ENCODE data around the gene SLC16A3. TPM values are rescaled to one million over a fixed set of nuclear protein-coding genes. Genes with fewer than 3 reads are reported as not detected.
A peak's percentile ranks its signal among the peaks of the same experiment; 100 is the strongest.

Gene SLC16A3
- total and polyA plus RNA-seq, 8 donors, result 4.9 to 87.9 (median 37.7) TPM

DNA sequence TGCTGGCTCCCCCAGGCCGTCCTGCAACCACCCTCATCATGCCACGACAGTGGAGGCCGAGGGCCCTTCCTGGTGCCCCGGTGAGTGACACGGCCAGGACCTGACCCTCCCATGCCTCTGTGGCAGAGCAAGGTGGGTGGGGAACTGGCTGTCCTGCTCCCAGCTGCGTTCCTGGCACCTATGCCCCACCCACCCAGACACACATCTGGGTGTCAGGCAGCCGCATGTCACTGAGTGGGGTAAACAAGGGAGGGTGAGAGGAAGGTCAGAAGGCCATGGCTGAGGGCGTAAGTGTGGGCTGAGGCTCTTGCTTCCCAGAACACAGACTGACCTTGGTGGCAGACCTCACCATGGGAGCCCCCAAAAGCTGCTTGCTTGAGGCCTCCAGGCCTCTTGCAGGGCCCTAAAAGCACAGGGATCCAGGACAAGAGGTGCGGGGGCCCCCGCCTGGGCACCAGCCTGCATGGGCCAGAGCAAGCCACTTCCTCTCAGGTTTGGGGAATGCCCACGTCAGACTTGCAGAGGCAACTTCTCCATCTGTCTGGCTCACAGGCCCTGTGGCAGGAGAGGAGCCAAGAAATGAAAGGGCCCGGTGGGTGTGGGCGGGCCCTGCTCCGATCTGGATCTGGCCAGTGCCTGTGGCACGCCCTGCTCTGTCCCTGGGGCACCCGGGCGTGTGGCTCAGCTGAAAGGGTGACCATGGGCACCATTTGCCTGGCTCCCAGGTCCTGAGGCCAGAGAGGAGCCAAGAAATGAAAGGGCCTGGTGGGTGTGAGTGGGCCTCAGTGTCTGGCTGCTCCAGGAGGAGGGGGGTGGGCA lies 12.3 kb upstream of the SLC16A3 start:
- Histone ChIP-seq H3K27ac (peak overlapping the region; percentile 31 to 94 (median 82)), H3K36me3 (no peaks in the 10 kb centered on the region), H3K27me3 (no peaks in the 10 kb centered on the region), H3K4me3 (no peak overlapping the region), H3K9me3 (no peaks in the 10 kb centered on the region), H3K4me1 (peaks cover 42 to 57% (median 47%) of the 10 kb centered on the region in 4 donors)
- peak in 2 of 3 donors; percentile 16 to 50 for TF ChIP-seq POLR2AphosphoS5 (IDR thresholded peaks at IDR 0.05)
- TF ChIP-seq POLR2A (IDR thresholded peaks at IDR 0.05), result no peak
- no peak for TF ChIP-seq EP300 (IDR thresholded peaks at IDR 0.05)
- WGBS, 5 donors, result 19 to 45% (median 22%) methylated on average over 5 to 17 of the region's 17 CpGs
- DNase-seq, result peak; percentile 85 to 89
- intact Hi-C loops (cut with DNase I; ENCODE audit: low total_unique reads), result no loop called here

DNA sequence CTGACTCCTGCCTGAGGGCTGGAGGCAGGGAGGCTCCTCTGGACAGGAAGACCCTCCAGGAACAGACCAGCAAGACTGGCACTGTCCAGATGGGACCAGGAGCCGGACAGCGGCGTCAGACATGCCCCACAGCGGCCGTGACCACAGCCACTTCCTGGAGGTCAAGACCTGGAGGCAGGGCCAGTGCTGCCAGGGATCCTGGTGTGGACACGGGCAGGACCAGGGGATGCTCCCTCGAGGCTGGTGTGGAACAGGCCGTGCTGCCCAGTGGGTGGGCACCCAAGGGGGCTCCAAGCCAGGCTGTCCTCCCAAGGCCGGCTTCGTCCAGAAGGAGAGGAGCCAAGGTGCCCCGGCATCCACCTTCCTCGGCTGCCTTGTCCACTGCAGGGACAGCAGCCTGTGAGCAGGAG lies 11.7 kb upstream of the SLC16A3 start:
- 70 to 78% (median 73%) methylated on average over 8 to 12 of the region's 12 CpGs; no CpG with 5 or more reads in 1 of the 5 donors for WGBS, 5 donors
- H3K9me3 ChIP-seq, result no peaks in the 10 kb centered on the region
- peaks cover 36 to 51% (median 41%) of the 10 kb centered on the region in 4 donors for H3K4me1 ChIP-seq
- H3K36me3 ChIP-seq, result no peaks in the 10 kb centered on the region
- TF ChIP-seq EP300 (IDR thresholded peaks at IDR 0.05) (no peak), POLR2AphosphoS5 (IDR thresholded peaks at IDR 0.05) (no peak), POLR2A (IDR thresholded peaks at IDR 0.05) (no peak)
- TF ChIP-seq, protein P1, sequence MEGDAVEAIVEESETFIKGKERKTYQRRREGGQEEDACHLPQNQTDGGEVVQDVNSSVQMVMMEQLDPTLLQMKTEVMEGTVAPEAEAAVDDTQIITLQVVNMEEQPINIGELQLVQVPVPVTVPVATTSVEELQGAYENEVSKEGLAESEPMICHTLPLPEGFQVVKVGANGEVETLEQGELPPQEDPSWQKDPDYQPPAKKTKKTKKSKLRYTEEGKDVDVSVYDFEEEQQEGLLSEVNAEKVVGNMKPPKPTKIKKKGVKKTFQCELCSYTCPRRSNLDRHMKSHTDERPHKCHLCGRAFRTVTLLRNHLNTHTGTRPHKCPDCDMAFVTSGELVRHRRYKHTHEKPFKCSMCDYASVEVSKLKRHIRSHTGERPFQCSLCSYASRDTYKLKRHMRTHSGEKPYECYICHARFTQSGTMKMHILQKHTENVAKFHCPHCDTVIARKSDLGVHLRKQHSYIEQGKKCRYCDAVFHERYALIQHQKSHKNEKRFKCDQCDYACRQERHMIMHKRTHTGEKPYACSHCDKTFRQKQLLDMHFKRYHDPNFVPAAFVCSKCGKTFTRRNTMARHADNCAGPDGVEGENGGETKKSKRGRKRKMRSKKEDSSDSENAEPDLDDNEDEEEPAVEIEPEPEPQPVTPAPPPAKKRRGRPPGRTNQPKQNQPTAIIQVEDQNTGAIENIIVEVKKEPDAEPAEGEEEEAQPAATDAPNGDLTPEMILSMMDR (IDR thresholded peaks at IDR 0.05), result no peak
- no peak for DNase-seq
- H3K4me3 ChIP-seq, result no peak overlapping the region
- H3K27me3 ChIP-seq, result no peaks in the 10 kb centered on the region
- intact Hi-C loops (cut with DNase I; ENCODE audit: low total_unique reads), result no loop called here
- H3K27ac ChIP-seq, result peak overlapping the region; percentile 31 to 94 (median 82)

- intact Hi-C loops (cut with DNase I; ENCODE audit: low total_unique reads), result no loop called here
- peak; percentile 38 to 63 for DNase-seq
- H3K27me3 ChIP-seq, result no peaks in the 10 kb centered on the region
- H3K4me3 ChIP-seq, result no peak overlapping the region
- peak overlapping the region; percentile 40 to 94 (median 82) for H3K27ac ChIP-seq
- peaks cover 36 to 50% (median 40%) of the 10 kb centered on the region in 4 donors for H3K4me1 ChIP-seq
- no peaks in the 10 kb centered on the region for H3K9me3 ChIP-seq
- no peak for TF ChIP-seq POLR2A (IDR thresholded peaks at IDR 0.05)
- no peak for TF ChIP-seq EP300 (IDR thresholded peaks at IDR 0.05)
- TF ChIP-seq POLR2AphosphoS5 (IDR thresholded peaks at IDR 0.05), result peak in 1 of 3 donors; percentile 43
- TF ChIP-seq, protein P1 (IDR thresholded peaks at IDR 0.05), result no peak
- WGBS, 5 donors, result 56 to 79% (median 65%) methylated on average over 16 to 21 of the region's 21 CpGs
- H3K36me3 ChIP-seq, result no peaks in the 10 kb centered on the region
Measured at GRCh38 chr17:82217530-82218204, 11.2 kb upstream of the SLC16A3 start.

- Histone ChIP-seq H3K36me3 (no peaks in the 10 kb centered on the region), H3K4me1 (peaks cover 31 to 45% (median 34%) of the 10 kb centered on the region in 4 donors), H3K27me3 (no peaks in the 10 kb centered on the region), H3K9me3 (no peaks in the 10 kb centered on the region), H3K27ac (peak overlapping the region in 3 of 5 donors; percentile 82 to 94 (median 87)), H3K4me3 (no peak overlapping the region)
- 88 to 93% (median 92%) methylated on average over 29 to 32 of the region's 32 CpGs for WGBS, 5 donors
- DNase-seq, result no peak
- TF ChIP-seq POLR2A (IDR thresholded peaks at IDR 0.05) (no peak), EP300 (IDR thresholded peaks at IDR 0.05) (no peak), POLR2AphosphoS5 (IDR thresholded peaks at IDR 0.05) (no peak)
- TF ChIP-seq, protein P1 (IDR thresholded peaks at IDR 0.05), result no peak
- intact Hi-C loops (cut with DNase I; ENCODE audit: low total_unique reads), result no loop called here
Measured at GRCh38 chr17:82218349-82219075, 10.3 kb upstream of the SLC16A3 start.

All from stomach (tissue), 9 donors.